Neural cell (in vitro differentiated cells): Measurements from ENCODE around the gene ZNF554. TPM values are rescaled to one million over a fixed set of nuclear protein-coding genes. Genes with fewer than 3 reads are reported as not detected.

Experiments used
- H2AFZ ChIP-seq: fragments of 200-600, 300-800 bp; sonication (generic), shearing (Covaris generic); 2 replicates; pipeline ENCODE4 v1.6.0; 2014; ENCODE audit warnings: low read depth, mild to moderate bottlenecking, antibody characterized with exemption, low read length, moderate library complexity
- H3F3A ChIP-seq: fragments of 200-600 bp; shearing (Covaris generic); 2 replicates; pipeline ENCODE4 v1.6.1; 2016; ENCODE audit warnings: mild to moderate bottlenecking, moderate library complexity, mixed read lengths, antibody characterized with exemption, low read length; ENCODE audit not compliant: insufficient read depth, poor library complexity, severe bottlenecking
- H3K27ac ChIP-seq: fragments of 200-600, 300-800 bp; sonication (generic), shearing (Covaris generic); 2 replicates; pipeline ENCODE4 v1.5.1; 2014; ENCODE audit warnings: mild to moderate bottlenecking, low read length, moderate library complexity
- H3K27me3 ChIP-seq: fragments of 300-800, 200-600 bp; sonication (generic), shearing (Covaris generic); 2 replicates; pipeline ENCODE4 v1.6.0; 2014; ENCODE audit warnings: mild to moderate bottlenecking, low read depth, low read length, moderate library complexity; ENCODE audit not compliant: insufficient read depth
- H3K36me3 ChIP-seq: fragments of 300-800, 200-600 bp; sonication (generic), shearing (Covaris generic); 2 replicates; pipeline ENCODE4 v1.5.1; 2014; ENCODE audit warnings: mild to moderate bottlenecking, antibody characterized with exemption, low read length, moderate library complexity; ENCODE audit not compliant: insufficient read depth
- H3K4me2 ChIP-seq: fragments of 300-800, 200-600 bp; sonication (generic), shearing (Covaris generic); 2 replicates; pipeline ENCODE4 v1.6.0; 2014; ENCODE audit warnings: mild to moderate bottlenecking, low read length
- H3K4me3 ChIP-seq: fragments of 300-800, 200-600 bp; sonication (generic), shearing (Covaris generic); 2 replicates; pipeline ENCODE4 v1.5.1; 2014; ENCODE audit warnings: mild to moderate bottlenecking, low read length, moderate library complexity
- H3K79me2 ChIP-seq: fragments of 200-600 bp; shearing (Covaris generic); replicated peaks from 2 replicates; pipeline ENCODE4 v1.6.0; 2014; ENCODE audit warnings: mild to moderate bottlenecking, low read length, moderate library complexity; ENCODE audit not compliant: insufficient read depth
- H3K9ac ChIP-seq: fragments of 300-800, 200-600 bp; sonication (generic), shearing (Covaris generic); 2 replicates; pipeline ENCODE4 v1.6.1; 2016; ENCODE audit warnings: mild to moderate bottlenecking, low read length, mixed read lengths
- H3K9me2 ChIP-seq: fragments of 200-600 bp; shearing (Covaris generic); 2 replicates; pipeline ENCODE4 v1.6.1; 2016; ENCODE audit warnings: mild to moderate bottlenecking, low read length, mixed read lengths; ENCODE audit not compliant: insufficient read depth
- H3K9me3 ChIP-seq: fragments of 200-600, 300-800 bp; sonication (generic), shearing (Covaris generic); 2 replicates; pipeline ENCODE4 v1.6.1; 2016; ENCODE audit warnings: mild to moderate bottlenecking, mixed run types, low read length, moderate library complexity, mixed read lengths
- H4K20me1 ChIP-seq: fragments of 200-600 bp; shearing (Covaris generic); 2 replicates; pipeline ENCODE4 v1.6.1; 2016; ENCODE audit warnings: mild to moderate bottlenecking, mixed run types; ENCODE audit not compliant: insufficient read depth
- EP300 ChIP-seq: fragments of 450-650 bp; conservative IDR thresholded peaks from 2 replicates; pipeline ENCODE4 v1.6.1; 2014; ENCODE audit warnings: antibody characterized with exemption, mild to moderate bottlenecking, moderate library complexity; ENCODE audit not compliant: poor library complexity, severe bottlenecking
- EZH2 ChIP-seq: fragments of 200-600, 300-800 bp; shearing (Covaris generic), sonication (generic); IDR thresholded peaks from 2 replicates; pipeline ENCODE4 v1.6.1; 2014; ENCODE audit warnings: antibody characterized with exemption, low read length, borderline replicate concordance, mild to moderate bottlenecking; ENCODE audit not compliant: insufficient read depth, poor library complexity, severe bottlenecking
- MXI1 ChIP-seq: fragments of 450-650 bp; conservative IDR thresholded peaks from 2 replicates; pipeline ENCODE4 v1.6.1; 2014; ENCODE audit warnings: antibody characterized with exemption, mild to moderate bottlenecking; ENCODE audit not compliant: poor library complexity, severe bottlenecking
- POLR2AphosphoS5 ChIP-seq: IDR thresholded peaks from 2 replicates; pipeline ENCODE4 v1.6.1; 2012
- RAD21 ChIP-seq: fragments of 450-650 bp; conservative IDR thresholded peaks from 2 replicates; pipeline ENCODE4 v1.6.1; 2014; ENCODE audit warnings: antibody characterized with exemption, mild to moderate bottlenecking, moderate library complexity
- REST ChIP-seq: IDR thresholded peaks from 2 replicates; pipeline ENCODE4 v1.6.1; 2012; ENCODE audit warnings: borderline replicate concordance
- SMC3 ChIP-seq: fragments of 450-650 bp; conservative IDR thresholded peaks from 2 replicates; pipeline ENCODE4 v1.6.1; 2014; ENCODE audit warnings: antibody characterized with exemption, mild to moderate bottlenecking, moderate library complexity; ENCODE audit not compliant: poor library complexity
- TAF1 ChIP-seq: IDR thresholded peaks from 2 replicates; pipeline ENCODE4 v1.6.1; 2012; ENCODE audit warnings: low read depth
- polyA plus RNA-seq: library from polyadenylated mRNA; depleted of rRNA; stranded (reverse); fragments of >200 nt; gene quantifications from 2 replicates; pipeline ENCODE4 v1.2.3, GENCODE V29; 2014
- TF ChIP-seq, protein P1 (sequence below): fragments of 450-650 bp; IDR thresholded peaks from 2 replicates; pipeline ENCODE4 v1.5.1; 2014; ENCODE audit warnings: antibody characterized with exemption, mild to moderate bottlenecking, moderate library complexity; ENCODE audit not compliant: poor library complexity, severe bottlenecking

The ZNF554 gene
- polyA plus RNA-seq, 1 donor from 2014 or later = 22.5 TPM

- peak overlapping the region; percentile 29 for H2AFZ ChIP-seq
- H3K9me2 ChIP-seq = no peaks in the 10 kb centered on the region
- peak overlapping the region; percentile 62 for H3K9ac ChIP-seq
- no peaks in the 10 kb centered on the region for H3K9me3 ChIP-seq
- TF ChIP-seq SMC3 = no peak
- no peak for TF ChIP-seq EP300
- TF ChIP-seq MXI1 = no peak
- no peak for TF ChIP-seq TAF1
- TF ChIP-seq EZH2 = no peak
- no peak for TF ChIP-seq REST
- TF ChIP-seq RAD21 = no peak
- TF ChIP-seq, protein P1, sequence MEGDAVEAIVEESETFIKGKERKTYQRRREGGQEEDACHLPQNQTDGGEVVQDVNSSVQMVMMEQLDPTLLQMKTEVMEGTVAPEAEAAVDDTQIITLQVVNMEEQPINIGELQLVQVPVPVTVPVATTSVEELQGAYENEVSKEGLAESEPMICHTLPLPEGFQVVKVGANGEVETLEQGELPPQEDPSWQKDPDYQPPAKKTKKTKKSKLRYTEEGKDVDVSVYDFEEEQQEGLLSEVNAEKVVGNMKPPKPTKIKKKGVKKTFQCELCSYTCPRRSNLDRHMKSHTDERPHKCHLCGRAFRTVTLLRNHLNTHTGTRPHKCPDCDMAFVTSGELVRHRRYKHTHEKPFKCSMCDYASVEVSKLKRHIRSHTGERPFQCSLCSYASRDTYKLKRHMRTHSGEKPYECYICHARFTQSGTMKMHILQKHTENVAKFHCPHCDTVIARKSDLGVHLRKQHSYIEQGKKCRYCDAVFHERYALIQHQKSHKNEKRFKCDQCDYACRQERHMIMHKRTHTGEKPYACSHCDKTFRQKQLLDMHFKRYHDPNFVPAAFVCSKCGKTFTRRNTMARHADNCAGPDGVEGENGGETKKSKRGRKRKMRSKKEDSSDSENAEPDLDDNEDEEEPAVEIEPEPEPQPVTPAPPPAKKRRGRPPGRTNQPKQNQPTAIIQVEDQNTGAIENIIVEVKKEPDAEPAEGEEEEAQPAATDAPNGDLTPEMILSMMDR = no peak
- TF ChIP-seq POLR2AphosphoS5 = no peak
- H3K79me2 ChIP-seq = peaks cover 60% of the 10 kb centered on the region
- no peaks in the 10 kb centered on the region for H3K36me3 ChIP-seq
- H3F3A ChIP-seq = peaks cover 9% of the 10 kb centered on the region
- peak overlapping the region; percentile 93 for H3K4me2 ChIP-seq
- H3K4me3 ChIP-seq = peak overlapping the region; percentile 93
- H4K20me1 ChIP-seq = no peaks in the 10 kb centered on the region
- H3K27ac ChIP-seq = peak overlapping the region; percentile 88
- no peaks in the 10 kb centered on the region for H3K27me3 ChIP-seq
Observed at GRCh38 chr19:2783781-2784145, 35.9 kb upstream of the ZNF554 start.

- Histone ChIP-seq H3F3A (peaks cover 9% of the 10 kb centered on the region), H3K27ac (peak within 1 kb of the TSS; percentile 81), H3K36me3 (no peaks in the 10 kb centered on the region), H4K20me1 (no peaks in the 10 kb centered on the region), H3K4me3 (peak within 1 kb of the TSS; percentile 98), H3K9me3 (no peaks in the 10 kb centered on the region), H3K4me2 (peak within 1 kb of the TSS; percentile 84), H2AFZ (peak within 1 kb of the TSS; percentile 40), H3K79me2 (peaks cover 50% of the 10 kb centered on the region), H3K9ac (peak within 1 kb of the TSS; percentile 85), H3K27me3 (no peaks in the 10 kb centered on the region), H3K9me2 (no peaks in the 10 kb centered on the region)
- TF ChIP-seq POLR2AphosphoS5 = peak; percentile 85
- peak; percentile 34 for TF ChIP-seq EP300
- peak; percentile 64 for TF ChIP-seq TAF1
- peak; percentile 91 for TF ChIP-seq MXI1
- TF ChIP-seq, protein P1 = no peak
Observed at GRCh38 chr19:2785244-2785997, 34.2 kb upstream of the ZNF554 start, which contains the start of gene THOP1. THOP1 (plus strand) TSS chr19:2785503; CDS start chr19:2785663, 160 bp downstream.
